Natural killer cell treated with Interleukin-12 subunit alpha and Interleukin-12 subunit beta and Interleukin-15 and Interleukin-18, amount 100 ng/mL, for 72 hours (primary cell): ENCODE results near the gene NCR1. TPM values are rescaled to one million over a fixed set of nuclear protein-coding genes. Genes with fewer than 3 reads are reported as not detected.
"Not testable (repeated sequence)": the region's sequence is repeated elsewhere in the genome, so short reads cannot be mapped to it uniquely, and the experiment has no call there.

Experiments used
- ATAC-seq, 2 donors: fragments of 150-1000 bp; cut with Tn5 transposase in 1 of 2; sonication (Bioruptor Pico), chemical (Tn5 transposase) in 1 of 2; 2 replicates each; pipeline ENCODE4 v1.10.0; 2021
- DNase-seq: peaks from one replicate; pipeline ENCODE4 v3.0.0; 2022; ENCODE audit warnings: low spot score
- H3K27ac Mint-ChIP-seq, 2 donors: 1 replicate in 1 of 2; 2 replicates in 1 of 2; pipeline ENCODE4 v1.8.0; 2022; ENCODE audit warnings: mixed read lengths in 2 of 2, mild to moderate bottlenecking in 1 of 2, moderate library complexity in 1 of 2
- H3K27me3 Mint-ChIP-seq, 2 donors: 1 replicate in 1 of 2; 2 replicates in 1 of 2; pipeline ENCODE4 v1.8.0; 2022; ENCODE audit warnings: mixed read lengths in 2 of 2
- H3K36me3 Mint-ChIP-seq: one replicate; pipeline ENCODE4 v1.8.0; 2022; ENCODE audit warnings: mixed read lengths
- H3K4me1 Mint-ChIP-seq, 2 donors: 1 replicate in 1 of 2; 2 replicates in 1 of 2; pipeline ENCODE4 v1.8.0; 2022; ENCODE audit warnings: low read depth in 2 of 2, mixed read lengths in 2 of 2, mild to moderate bottlenecking in 1 of 2
- H3K4me3 Mint-ChIP-seq: one replicate; pipeline ENCODE4 v1.8.0; 2022; ENCODE audit warnings: mixed read lengths
- H3K9me3 Mint-ChIP-seq: 2 replicates; pipeline ENCODE4 v1.8.0; 2022; ENCODE audit warnings: mixed read lengths
- total RNA-seq, 2 donors: library from RNA; stranded (reverse); gene quantifications; one replicate each; pipeline ENCODE4 v1.2.3, GENCODE V29; 2022

Gene NCR1, protein sequence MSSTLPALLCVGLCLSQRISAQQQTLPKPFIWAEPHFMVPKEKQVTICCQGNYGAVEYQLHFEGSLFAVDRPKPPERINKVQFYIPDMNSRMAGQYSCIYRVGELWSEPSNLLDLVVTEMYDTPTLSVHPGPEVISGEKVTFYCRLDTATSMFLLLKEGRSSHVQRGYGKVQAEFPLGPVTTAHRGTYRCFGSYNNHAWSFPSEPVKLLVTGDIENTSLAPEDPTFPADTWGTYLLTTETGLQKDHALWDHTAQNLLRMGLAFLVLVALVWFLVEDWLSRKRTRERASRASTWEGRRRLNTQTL
- total RNA-seq, result 100 to 1,000 TPM in 1 of 2 donors, 10 to 100 TPM in 1; 81.6 to 253 TPM

DNA sequence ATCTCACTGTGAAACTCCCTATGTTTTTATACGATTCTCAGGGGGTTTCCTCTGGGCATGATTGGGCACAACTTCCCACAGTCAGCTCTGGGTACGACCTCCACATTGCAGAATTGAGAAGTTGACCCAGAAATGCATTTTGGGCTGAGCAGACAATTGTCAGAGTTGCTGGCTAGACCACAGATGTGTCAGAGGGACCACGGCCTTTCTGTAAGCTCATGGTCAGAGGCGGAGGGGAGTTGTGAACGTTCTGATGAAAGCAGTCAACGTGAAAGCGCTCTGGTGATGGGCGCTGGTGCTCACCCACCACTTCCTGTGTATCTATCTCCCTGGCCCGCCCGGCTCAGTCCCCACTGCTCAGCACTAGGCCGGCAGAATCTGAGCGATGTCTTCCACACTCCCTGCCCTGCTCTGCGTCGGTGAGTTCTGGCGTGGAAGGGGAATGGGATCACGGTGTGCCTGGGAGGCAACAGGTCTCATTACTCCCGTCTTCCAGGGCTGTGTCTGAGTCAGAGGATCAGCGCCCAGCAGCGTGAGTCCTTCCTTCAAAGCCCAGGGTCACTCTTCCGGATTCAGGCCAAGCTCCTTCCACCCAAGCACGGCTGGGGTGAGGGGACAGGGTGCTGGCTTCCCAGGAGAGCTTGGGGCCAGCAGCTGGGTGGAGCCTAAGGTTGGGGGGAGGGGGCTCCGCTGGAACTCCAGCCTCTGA lies at the start of gene NCR1:
NCR1 (plus strand) TSS at position 346 of the 709 bp plus-strand sequence; CDS start at position 386, 40 bp downstream.
- H3K36me3 Mint-ChIP-seq, result peaks cover 6% of the 10 kb centered on the region

DNA sequence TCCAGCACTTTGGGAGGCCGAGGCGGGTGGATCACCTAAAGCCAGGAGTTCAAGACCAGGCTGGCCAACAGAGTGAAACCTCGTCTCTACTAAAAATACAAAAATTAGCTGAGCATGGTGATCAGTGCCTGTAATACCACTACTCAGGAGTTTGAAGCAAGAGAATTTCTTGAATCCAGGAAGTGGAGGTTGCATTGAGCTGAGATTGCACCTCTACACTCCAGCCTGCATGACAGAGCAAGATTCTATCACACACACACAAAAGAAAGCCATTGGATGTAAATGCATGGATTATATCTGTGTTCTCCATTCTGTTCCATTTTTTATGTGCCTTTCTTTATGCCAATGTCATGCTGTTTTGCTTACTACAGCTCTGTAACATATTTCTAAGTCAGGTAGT lies 47.5 kb upstream of the NCR1 start:
- peaks cover 8 to 18% of the 10 kb centered on the region in 2 donors for H3K4me1 Mint-ChIP-seq
- peaks cover 40% of the 10 kb centered on the region for H3K36me3 Mint-ChIP-seq
- ATAC-seq, H3K4me3 Mint-ChIP-seq, DNase-seq, H3K27ac Mint-ChIP-seq, H3K9me3 Mint-ChIP-seq: not testable (repeated sequence)
- peaks cover 7 to 11% of the 10 kb centered on the region in 2 donors for H3K27me3 Mint-ChIP-seq

More for the DNA sequence above, at the start of gene NCR1:
- Mint-ChIP-seq H3K27ac (peak within 1 kb of the TSS; percentile 95 to 97), H3K4me3 (peak within 1 kb of the TSS; percentile 91), H3K4me1 (peaks cover 39 to 44% of the 10 kb centered on the region in 2 donors), H3K9me3 (no peaks in the 10 kb centered on the region), H3K27me3 (no peaks in the 10 kb centered on the region)
- ATAC-seq, result peak; percentile 94 to 97
- peak; percentile 93 for DNase-seq

- not testable (repeated sequence) for ATAC-seq, DNase-seq, H3K4me3 Mint-ChIP-seq, H3K9me3 Mint-ChIP-seq, H3K27ac Mint-ChIP-seq
- Mint-ChIP-seq H3K4me1 (peaks cover 8 to 16% of the 10 kb centered on the region in 2 donors), H3K27me3 (peaks cover 7 to 11% of the 10 kb centered on the region in 2 donors), H3K36me3 (peaks cover 37% of the 10 kb centered on the region)
Measured at GRCh38 chr19:54859421-54859820, 46.5 kb upstream of the NCR1 start.

- H3K9me3 Mint-ChIP-seq, H3K4me3 Mint-ChIP-seq, ATAC-seq, H3K27ac Mint-ChIP-seq, H3K4me1 Mint-ChIP-seq, DNase-seq: not testable (repeated sequence)
- peaks cover 32% of the 10 kb centered on the region for H3K36me3 Mint-ChIP-seq
- H3K27me3 Mint-ChIP-seq, result peaks cover 7 to 14% of the 10 kb centered on the region in 2 donors
Measured at GRCh38 chr19:54863459-54863858, 42.5 kb upstream of the NCR1 start.

DNA sequence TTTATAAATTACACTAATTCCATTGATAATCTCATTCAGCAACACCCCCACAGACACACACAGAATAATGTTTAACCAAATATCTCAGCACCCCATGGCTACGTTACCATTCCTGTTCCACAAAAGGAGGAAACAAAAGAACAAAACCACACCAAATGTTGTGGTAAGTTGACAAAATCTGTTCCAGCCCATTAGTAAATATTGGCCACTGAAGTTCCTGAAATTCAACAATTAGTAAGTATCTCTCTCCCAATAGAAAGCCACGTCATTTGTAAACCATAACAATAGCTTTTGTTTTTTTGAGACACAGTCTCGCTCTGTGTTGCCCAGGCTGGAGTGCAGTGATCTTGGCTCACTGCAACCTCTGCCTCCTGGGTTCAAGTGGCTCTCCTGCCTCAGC lies 34.3 kb upstream of the NCR1 start:
- H3K36me3 Mint-ChIP-seq, result peaks cover 8% of the 10 kb centered on the region
- no peaks in the 10 kb centered on the region for H3K9me3 Mint-ChIP-seq
- no peak for DNase-seq
- peaks cover 0 to 11% of the 10 kb centered on the region in 2 donors for H3K27me3 Mint-ChIP-seq
- H3K27ac Mint-ChIP-seq, result no peak overlapping the region
- H3K4me3 Mint-ChIP-seq, result no peak overlapping the region
- peaks cover 10% of the 10 kb centered on the region in 2 donors for H3K4me1 Mint-ChIP-seq
- ATAC-seq, result no peak

- Mint-ChIP-seq H3K4me1 (peaks cover 10% of the 10 kb centered on the region in 2 donors), H3K4me3 (no peak within 1 kb of the TSS), H3K27me3 (peaks cover 0 to 9% of the 10 kb centered on the region in 2 donors), H3K27ac (no peak within 1 kb of the TSS), H3K9me3 (no peaks in the 10 kb centered on the region), H3K36me3 (no peaks in the 10 kb centered on the region)
- DNase-seq, result no peak
- no peak for ATAC-seq
Measured at GRCh38 chr19:54873990-54874389, 32.0 kb upstream of the NCR1 start, which contains the start of gene FCAR. Gene FCAR, plus strand, starts transcription at chr19:54874235. Its CDS starts 55 bp downstream, at chr19:54874290.

GRCh38 chr19:54875506-54875905 lies 30.4 kb upstream of the NCR1 start:
- Mint-ChIP-seq H3K36me3 (no peaks in the 10 kb centered on the region), H3K27ac (no peak overlapping the region), H3K9me3 (no peaks in the 10 kb centered on the region), H3K4me1 (peaks cover 10% of the 10 kb centered on the region in 2 donors), H3K4me3 (no peak overlapping the region), H3K27me3 (peaks cover 7 to 15% of the 10 kb centered on the region in 2 donors)
- no peak for DNase-seq
- no peak for ATAC-seq

DNA sequence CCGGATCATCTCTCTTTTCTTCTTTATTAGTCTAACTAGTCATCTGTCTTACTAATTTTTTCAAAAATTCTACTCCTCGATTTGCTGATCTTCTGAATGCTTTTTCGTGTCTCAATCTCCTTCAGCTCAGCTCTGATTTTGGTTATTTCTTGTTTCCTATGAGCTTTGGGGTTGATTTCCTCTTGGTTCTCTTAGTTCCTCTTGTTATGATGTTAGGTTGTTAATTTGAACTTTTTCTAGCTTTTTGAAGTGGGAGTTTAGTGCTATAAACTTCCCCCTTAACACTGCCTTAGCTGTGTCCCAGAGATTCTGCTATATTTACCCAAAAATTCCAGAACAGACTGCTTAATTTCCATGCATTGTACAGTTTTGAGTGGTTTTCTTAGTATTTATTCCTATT lies 28.5 kb upstream of the NCR1 start:
- DNase-seq (no peak), ATAC-seq (no peak)
- no peaks in the 10 kb centered on the region for H3K9me3 Mint-ChIP-seq
- H3K4me3 Mint-ChIP-seq, result no peak overlapping the region
- peaks cover 7 to 11% of the 10 kb centered on the region in 2 donors for H3K27me3 Mint-ChIP-seq
- H3K27ac Mint-ChIP-seq, result no peak overlapping the region
- peaks cover 11 to 15% of the 10 kb centered on the region in 2 donors for H3K4me1 Mint-ChIP-seq
- no peaks in the 10 kb centered on the region for H3K36me3 Mint-ChIP-seq

DNA sequence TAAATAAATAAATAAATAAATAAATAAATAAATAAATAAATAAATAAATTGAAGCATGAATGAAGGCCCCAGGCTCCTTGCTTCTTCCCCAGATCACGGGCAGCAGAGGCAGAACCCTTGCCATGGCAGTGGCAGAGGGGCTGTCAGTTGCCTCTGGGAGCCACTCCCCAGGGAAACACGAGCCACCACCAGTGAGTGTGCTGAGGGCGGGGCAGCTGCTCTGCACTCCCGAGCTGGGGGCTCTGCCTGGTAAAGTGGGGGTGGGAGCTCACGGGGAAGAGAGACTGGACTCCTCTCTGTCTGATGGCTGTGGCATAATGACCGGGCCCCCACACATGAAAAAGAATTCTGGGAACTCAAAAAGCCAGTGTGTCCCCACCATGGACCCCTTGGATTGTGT lies 24.1 kb upstream of the NCR1 start:
- H3K27me3 Mint-ChIP-seq, result peaks cover 7 to 9% of the 10 kb centered on the region in 2 donors
- no peak for DNase-seq
- no peak for ATAC-seq
- H3K36me3 Mint-ChIP-seq, result no peaks in the 10 kb centered on the region
- H3K4me1 Mint-ChIP-seq, result peaks cover 6 to 17% of the 10 kb centered on the region in 2 donors
- H3K27ac Mint-ChIP-seq, result peak overlapping the region in 1 of 2 donors; percentile 69
- H3K9me3 Mint-ChIP-seq, result no peaks in the 10 kb centered on the region
- H3K4me3 Mint-ChIP-seq, result no peak overlapping the region

- no peaks in the 10 kb centered on the region for H3K9me3 Mint-ChIP-seq
- H3K27ac Mint-ChIP-seq, result peak overlapping the region; percentile 46 to 82
- H3K36me3 Mint-ChIP-seq, result no peaks in the 10 kb centered on the region
- DNase-seq (peak; percentile 73), ATAC-seq (peak; percentile 86 to 94)
- peaks cover 6 to 17% of the 10 kb centered on the region in 2 donors for H3K4me1 Mint-ChIP-seq
- H3K27me3 Mint-ChIP-seq, result peaks cover 7 to 9% of the 10 kb centered on the region in 2 donors
- peak overlapping the region; percentile 50 for H3K4me3 Mint-ChIP-seq
Measured at GRCh38 chr19:54882758-54883157, 23.2 kb upstream of the NCR1 start.

GRCh38 chr19:54883228-54883627 lies 22.7 kb upstream of the NCR1 start:
- Mint-ChIP-seq H3K27ac (peak overlapping the region; percentile 46 to 82), H3K36me3 (no peaks in the 10 kb centered on the region), H3K27me3 (peaks cover 7 to 9% of the 10 kb centered on the region in 2 donors), H3K9me3 (no peaks in the 10 kb centered on the region), H3K4me3 (peak overlapping the region; percentile 50), H3K4me1 (peaks cover 6 to 17% of the 10 kb centered on the region in 2 donors)
- ATAC-seq, result peak; percentile 57 to 58
- no peak for DNase-seq

GRCh38 chr19:54888239-54888638 lies 17.7 kb upstream of the NCR1 start:
- DNase-seq (no peak), ATAC-seq (peak in 1 of 2 donors; percentile 40)
- H3K4me1 Mint-ChIP-seq, result peaks cover 0 to 5% of the 10 kb centered on the region in 2 donors
- H3K27me3 Mint-ChIP-seq, result no peaks in the 10 kb centered on the region
- H3K27ac Mint-ChIP-seq, result peak overlapping the region in 1 of 2 donors; percentile 57
- no peak overlapping the region for H3K4me3 Mint-ChIP-seq
- H3K36me3 Mint-ChIP-seq, result no peaks in the 10 kb centered on the region
- H3K9me3 Mint-ChIP-seq, result no peaks in the 10 kb centered on the region

GRCh38 chr19:54889566-54889965 lies 16.4 kb upstream of the NCR1 start:
- no peaks in the 10 kb centered on the region for H3K27me3 Mint-ChIP-seq

DNA sequence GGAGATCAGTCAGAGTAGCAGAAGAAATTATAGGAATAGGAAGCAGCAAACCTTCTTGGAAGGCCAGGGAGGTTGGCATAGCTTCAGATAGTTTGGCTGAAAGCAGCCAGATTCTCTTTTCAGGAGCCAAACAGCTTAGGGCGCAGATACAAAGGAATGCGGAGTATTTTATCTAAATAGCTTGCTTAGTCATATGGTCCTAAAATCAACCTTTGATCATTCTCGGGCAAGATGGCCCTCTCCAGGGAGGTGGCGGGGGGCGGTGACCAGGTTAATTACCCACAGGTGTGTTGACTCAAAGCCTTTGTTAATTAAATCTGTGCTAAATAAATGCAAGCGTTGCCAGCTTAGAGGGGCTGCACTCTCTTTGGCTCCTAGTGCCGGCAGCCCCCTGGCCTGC lies 12.5 kb upstream of the NCR1 start:
- Mint-ChIP-seq H3K4me3 (no peak overlapping the region), H3K27ac (no peak overlapping the region), H3K36me3 (no peaks in the 10 kb centered on the region), H3K27me3 (no peaks in the 10 kb centered on the region), H3K9me3 (no peaks in the 10 kb centered on the region), H3K4me1 (peaks cover 3 to 10% of the 10 kb centered on the region in 2 donors)
- no peak for ATAC-seq
- no peak for DNase-seq

More at GRCh38 chr19:54889566-54889965, 16.4 kb upstream of the NCR1 start:
- Mint-ChIP-seq H3K27ac (peak overlapping the region in 1 of 2 donors; percentile 69), H3K4me3 (no peak overlapping the region), H3K36me3 (no peaks in the 10 kb centered on the region), H3K9me3 (no peaks in the 10 kb centered on the region), H3K4me1 (no peaks in the 10 kb centered on the region)
- DNase-seq, result no peak
- ATAC-seq, result no peak
